Measurements from ENCODE around the gene MAPK14. TPM values are rescaled to one million over a fixed set of nuclear protein-coding genes. Genes with fewer than 3 reads are reported as not detected.

MAPK14 gene
- total RNA-seq, 3 donors from 2014 or later (not counting 1 experiment from before 2014, with no cell fraction given), result 68.0 to 106 (median 84.5) TPM

DNA sequence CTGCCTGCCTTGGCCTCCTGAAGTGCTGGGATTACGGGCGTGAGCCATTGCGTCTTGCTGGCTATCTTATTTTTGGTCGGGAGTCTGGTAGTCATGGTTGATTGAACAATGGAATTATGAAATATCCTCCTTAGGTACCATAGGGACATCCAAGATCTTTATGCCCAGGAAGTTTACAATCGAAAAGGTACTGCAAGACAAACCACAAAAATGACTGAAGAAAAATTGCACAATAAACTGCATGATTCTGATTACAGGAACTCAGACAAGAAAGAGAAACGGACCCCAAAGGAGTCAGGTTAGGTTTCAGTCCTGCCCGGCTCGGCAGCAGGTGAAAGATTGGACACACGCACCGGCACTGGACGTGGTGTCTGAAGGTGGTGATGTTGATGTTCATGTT is 8.4 kb upstream of the MAPK14 start:
- no peaks in the 10 kb centered on the region for H3K4me1 Mint-ChIP-seq
- H3K27me3 Mint-ChIP-seq (ENCODE audit: low read depth in 2 of 2), result peaks cover 15 to 16% of the 10 kb centered on the region in 2 donors
- no peak for TF ChIP-seq CTCF (IDR thresholded peaks at IDR 0.05)
- Histone ChIP-seq H3K4me3 (ENCODE audit: low read length) (no peak overlapping the region), H3K27me3 (ENCODE audit: control insufficient read depth, insufficient read depth, low read length) (peaks cover 4% of the 10 kb centered on the region), H3K9me3 (ENCODE audit: control insufficient read depth, insufficient read depth, low read length) (no peaks in the 10 kb centered on the region), H3K4me1 (ENCODE audit: control insufficient read depth, insufficient read depth, low read length) (no peaks in the 10 kb centered on the region), H3K27ac (ENCODE audit: low read length) (no peak overlapping the region), H3K36me3 (ENCODE audit: control insufficient read depth, insufficient read depth, low read length) (no peaks in the 10 kb centered on the region)
- no peak for ATAC-seq
- no peaks in the 10 kb centered on the region for H3K36me3 Mint-ChIP-seq
- WGBS (ENCODE audit: insufficient coverage), result 83% methylated on average over 11 of the region's 11 CpGs
- H3K27ac Mint-ChIP-seq, result no peak overlapping the region
- no peaks in the 10 kb centered on the region for H3K9me3 Mint-ChIP-seq
- intact Hi-C loops (cut with micrococcal nuclease), result no loop called here
- no peak for DNase-seq
- no peak overlapping the region for H3K4me3 Mint-ChIP-seq

DNA sequence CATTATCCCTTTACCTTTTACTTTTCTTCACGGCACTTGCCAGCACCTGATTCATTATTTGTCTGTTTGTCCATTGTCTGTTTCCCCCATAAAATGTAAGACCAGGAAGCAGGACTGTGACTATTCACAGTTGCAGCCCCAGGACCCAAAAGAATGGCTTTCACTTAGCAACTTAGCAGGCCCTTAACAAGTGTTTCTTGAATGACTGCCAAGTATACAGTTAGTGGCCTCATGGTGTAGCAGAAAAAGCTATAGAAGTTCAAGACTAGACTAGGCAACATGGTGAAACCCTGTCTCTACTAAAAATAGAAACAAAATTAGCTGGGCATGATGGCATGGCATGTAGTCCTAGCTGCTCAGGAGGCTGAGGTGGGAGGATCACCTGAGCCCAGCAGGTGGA is 7.5 kb upstream of the MAPK14 start:
- 52% methylated on average over 1 of the region's 1 CpG for WGBS (ENCODE audit: insufficient coverage)
- Histone ChIP-seq H3K27me3 (ENCODE audit: control insufficient read depth, insufficient read depth, low read length) (peaks cover 4% of the 10 kb centered on the region), H3K4me1 (ENCODE audit: control insufficient read depth, insufficient read depth, low read length) (no peaks in the 10 kb centered on the region), H3K9me3 (ENCODE audit: control insufficient read depth, insufficient read depth, low read length) (no peaks in the 10 kb centered on the region), H3K36me3 (ENCODE audit: control insufficient read depth, insufficient read depth, low read length) (no peaks in the 10 kb centered on the region), H3K4me3 (ENCODE audit: low read length) (no peak overlapping the region), H3K27ac (ENCODE audit: low read length) (no peak overlapping the region)
- Mint-ChIP-seq H3K27me3 (ENCODE audit: low read depth in 2 of 2) (peaks cover 17 to 19% of the 10 kb centered on the region in 2 donors), H3K9me3 (no peaks in the 10 kb centered on the region), H3K4me3 (no peak overlapping the region), H3K4me1 (no peaks in the 10 kb centered on the region), H3K27ac (no peak overlapping the region), H3K36me3 (no peaks in the 10 kb centered on the region)
- no peak for DNase-seq
- TF ChIP-seq CTCF (IDR thresholded peaks at IDR 0.05), result no peak
- no peak for ATAC-seq
- intact Hi-C loops (cut with micrococcal nuclease), result no loop called here

GRCh38 chr6:36023996-36024795 is 3.4 kb upstream of the MAPK14 start, which contains the start of gene SLC26A8:
Gene SLC26A8, minus strand, starts transcription at chr6:36024641. Its CDS starts 4,934 bp downstream, at chr6:36019707.
- Mint-ChIP-seq H3K4me1 (peaks cover 13% of the 10 kb centered on the region in 2 donors), H3K27me3 (ENCODE audit: low read depth in 2 of 2) (peaks cover 13 to 29% of the 10 kb centered on the region in 2 donors), H3K27ac (no peak within 1 kb of the TSS), H3K36me3 (no peaks in the 10 kb centered on the region), H3K4me3 (no peak within 1 kb of the TSS), H3K9me3 (no peaks in the 10 kb centered on the region)
- no peak for TF ChIP-seq CTCF (IDR thresholded peaks at IDR 0.05)
- WGBS (ENCODE audit: insufficient coverage), result 14% methylated on average over 44 of the region's 44 CpGs
- ATAC-seq (no peak), DNase-seq (no peak)
- Histone ChIP-seq H3K27me3 (ENCODE audit: control insufficient read depth, insufficient read depth, low read length) (peaks cover 4% of the 10 kb centered on the region), H3K4me3 (ENCODE audit: low read length) (no peak within 1 kb of the TSS), H3K27ac (ENCODE audit: low read length) (no peak within 1 kb of the TSS), H3K4me1 (ENCODE audit: control insufficient read depth, insufficient read depth, low read length) (peaks cover 5% of the 10 kb centered on the region), H3K9me3 (ENCODE audit: control insufficient read depth, insufficient read depth, low read length) (no peaks in the 10 kb centered on the region), H3K36me3 (ENCODE audit: control insufficient read depth, insufficient read depth, low read length) (no peaks in the 10 kb centered on the region)
- intact Hi-C loops (cut with micrococcal nuclease), result no loop called here

Data from natural killer cell (primary cell).